ENCODE data around the gene FSCB.
A peak's percentile ranks its signal among the peaks of the same experiment; 100 is the strongest.
"Not testable (repeated sequence)": the region's sequence is repeated elsewhere in the genome, so short reads cannot be mapped to it uniquely, and the experiment has no call there.

FSCB gene

DNA sequence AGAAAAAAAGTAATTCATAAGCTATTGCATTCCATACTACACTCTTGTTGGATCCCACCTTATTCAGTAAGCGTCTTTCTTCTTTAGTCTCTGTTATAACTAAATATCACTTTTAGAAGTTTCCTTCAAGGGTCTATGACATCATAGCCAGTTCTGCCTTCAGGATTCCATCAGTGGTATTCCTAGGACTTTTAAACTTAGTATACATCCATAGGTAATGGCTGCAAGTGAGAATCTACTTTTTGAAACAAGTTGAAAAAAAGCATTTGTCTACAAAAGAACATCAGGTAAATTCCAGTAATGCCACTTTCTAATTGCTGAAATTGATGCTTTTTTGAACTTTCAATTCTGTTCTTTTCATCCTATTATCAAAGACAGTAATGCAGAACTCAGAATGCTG, at the start of gene FSCB:
Gene FSCB, minus strand, starts transcription at position 101 of the 400 bp plus-strand sequence. CDS start 296 bp downstream, outside the sequence.
- DNase-seq, result no peak

DNA sequence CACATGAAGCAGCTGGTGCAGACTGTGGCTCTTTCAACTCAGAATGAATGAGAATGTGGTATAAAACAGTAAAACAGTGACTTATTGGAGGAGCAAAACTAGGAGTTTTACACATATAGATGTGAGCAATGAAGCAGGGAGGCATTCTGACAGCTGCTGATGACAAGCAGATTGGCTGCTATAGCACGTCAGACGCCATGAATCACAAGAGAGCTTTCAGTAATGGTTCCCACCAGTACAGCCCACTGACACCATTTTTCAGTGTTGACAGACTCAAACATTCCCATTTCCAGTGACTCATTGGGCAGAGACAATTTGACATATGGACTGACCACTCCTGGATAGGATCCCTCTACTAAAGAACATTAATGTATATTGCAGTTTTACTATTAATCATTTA, 24.6 kb upstream of the FSCB start:
- no peak for DNase-seq

- no peak for DNase-seq
These were observed 23.4 kb upstream of the FSCB start for GRCh38 chr14:44530475-44530874.

DNA sequence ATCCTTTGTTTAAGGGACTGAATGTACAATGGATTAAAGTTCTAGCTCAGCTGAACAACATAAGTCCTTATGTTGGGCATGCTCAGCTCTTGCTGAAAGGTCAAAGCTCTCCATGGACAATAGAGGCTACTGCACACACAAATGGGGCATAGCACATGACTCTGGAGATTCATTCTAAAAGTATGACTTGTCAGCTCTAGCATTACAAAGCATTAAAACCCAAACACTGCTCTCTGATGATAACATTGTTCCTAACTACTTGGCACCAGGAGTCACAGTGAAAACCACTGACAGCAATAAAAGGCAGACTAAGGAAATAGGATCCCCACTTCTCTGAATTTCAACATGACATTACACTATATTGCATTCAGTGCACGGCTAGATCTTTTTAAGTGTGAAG, 21.9 kb upstream of the FSCB start:
- DNase-seq, result no peak

DNA sequence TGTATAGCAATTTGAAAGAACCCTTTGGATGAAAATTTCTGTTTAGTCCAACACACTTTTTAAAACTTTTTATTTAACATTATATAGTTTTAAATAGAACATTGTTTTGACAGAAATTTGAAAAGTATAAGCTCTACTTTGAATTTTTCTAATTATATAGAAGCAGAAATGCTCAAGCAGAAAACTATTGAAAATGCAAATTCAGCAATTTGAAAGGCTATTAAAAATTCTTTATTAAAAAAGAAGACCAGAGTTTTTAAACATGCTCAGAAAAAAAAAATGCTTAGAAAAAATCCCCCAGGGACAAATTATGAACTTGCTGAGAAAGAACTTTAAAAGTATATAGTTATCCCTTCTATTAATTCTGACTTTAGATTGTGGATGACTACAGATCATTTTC, 21.1 kb upstream of the FSCB start:
- DNase-seq, result no peak

DNA sequence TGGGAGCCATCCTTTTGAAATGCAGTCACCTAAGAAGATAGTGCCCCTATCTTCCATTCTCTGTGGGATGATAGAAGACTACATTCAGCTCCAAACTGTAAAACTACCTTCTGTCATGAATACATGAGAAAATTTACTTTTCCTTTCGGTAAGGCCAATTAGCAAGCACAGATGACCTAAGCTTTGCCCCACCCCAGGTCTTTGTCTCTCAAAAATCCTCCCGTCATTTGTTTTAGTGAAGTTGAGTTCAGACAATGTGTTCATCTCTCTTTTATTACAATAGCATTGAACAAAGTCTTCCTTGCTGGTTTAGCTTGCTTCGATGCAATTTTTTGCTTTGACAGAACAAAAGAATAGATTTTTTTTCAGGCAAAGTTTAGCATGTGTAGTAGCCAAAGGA, 18.2 kb upstream of the FSCB start:
- no peak for DNase-seq

DNA sequence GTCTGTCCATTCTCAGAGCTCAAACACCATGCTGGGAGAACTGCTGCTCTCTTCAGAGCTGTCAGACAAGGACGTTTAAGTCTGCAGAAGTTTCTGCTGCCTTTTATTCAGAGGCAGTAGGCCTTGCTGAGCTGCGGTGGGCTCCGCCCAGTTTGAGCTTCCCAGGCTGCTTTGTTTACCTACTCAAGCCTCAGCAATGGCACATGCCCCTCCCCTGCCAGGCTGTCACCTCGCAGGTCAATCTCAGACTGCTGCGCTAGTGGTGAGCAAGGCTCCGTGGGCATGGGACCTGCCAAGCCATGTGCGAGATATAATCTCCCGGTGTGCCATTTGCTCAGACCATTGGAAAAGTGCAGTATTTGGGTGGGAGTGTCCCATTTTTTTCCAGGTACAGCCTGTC, 8.6 kb upstream of the FSCB start:
- DNase-seq, result not testable (repeated sequence)

DNA sequence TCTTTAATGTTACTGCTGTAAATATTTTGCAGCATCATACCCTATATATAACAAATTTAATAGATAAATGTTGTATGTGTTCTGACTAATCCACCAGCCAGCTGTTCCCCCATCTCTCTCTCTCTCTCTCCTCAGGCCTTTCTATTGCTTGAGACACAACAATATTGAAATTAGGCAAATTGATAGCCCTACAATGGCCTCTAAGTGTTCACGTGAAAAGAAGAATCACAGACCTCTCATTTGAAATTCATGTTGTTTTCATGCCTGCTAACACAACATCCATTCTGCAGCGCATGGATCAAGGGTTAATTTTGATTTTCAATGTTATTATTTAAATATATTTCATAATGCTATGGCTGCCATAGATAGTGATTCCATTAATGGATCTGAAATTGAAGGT, 1.8 kb upstream of the FSCB start:
- DNase-seq, result no peak

- peak in 1 of 2 experiments; percentile 4 for DNase-seq
These were observed 1.5 kb downstream of the FSCB start for GRCh38 chr14:44505588-44505987.

- no peak for DNase-seq
These were observed 9.9 kb downstream of the FSCB start for GRCh38 chr14:44497148-44497547.

DNA sequence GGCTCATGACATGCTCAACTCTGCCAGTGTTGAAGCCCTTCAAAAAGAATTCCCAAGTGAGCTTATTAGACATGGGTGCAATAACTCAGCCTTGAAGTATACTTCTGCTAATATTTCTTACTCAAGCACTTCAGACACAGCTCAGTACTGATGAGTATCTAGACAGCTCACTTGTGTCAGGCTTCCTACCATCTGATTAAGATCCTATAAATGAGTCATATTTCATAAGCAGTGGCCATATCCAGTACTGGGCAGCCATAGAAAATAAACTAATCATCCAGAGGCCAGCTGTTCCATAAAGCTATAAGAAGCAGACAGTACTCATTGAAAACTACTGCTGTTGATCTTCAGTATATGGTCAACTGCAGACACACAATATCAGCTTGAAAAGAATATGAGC, 12.9 kb downstream of the FSCB start:
- DNase-seq, result no peak

GRCh38 chr14:44490966-44491365, 16.1 kb downstream of the FSCB start:
- peak in 1 of 2 experiments; percentile 5 for DNase-seq

- no peak for DNase-seq
These were observed 29.1 kb downstream of the FSCB start for GRCh38 chr14:44477953-44478352.

GRCh38 chr14:44468771-44469170, 38.3 kb downstream of the FSCB start:
- no peak for DNase-seq

GRCh38 chr14:44463356-44464004, 43.6 kb downstream of the FSCB start:
- DNase-seq, result peak in 1 of 2 experiments; percentile 24

DNA sequence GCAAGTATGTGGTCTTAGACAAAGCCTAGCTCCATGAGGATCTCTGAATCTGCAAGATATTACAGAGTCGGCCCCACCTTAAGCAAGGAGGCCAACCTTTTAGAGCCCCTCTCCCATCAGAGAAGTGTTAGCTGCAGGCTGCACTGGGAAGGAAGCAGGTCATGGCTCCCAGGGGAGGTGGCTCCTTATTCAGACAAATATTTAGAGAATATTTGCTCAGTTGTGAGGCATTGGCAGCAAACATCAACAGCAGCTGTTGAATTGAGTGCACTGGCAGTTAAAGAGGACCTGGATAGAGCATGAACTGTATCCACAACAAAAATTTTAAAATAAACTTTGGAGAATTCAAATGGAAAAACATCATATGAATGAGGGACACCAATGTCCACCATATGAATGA, 44.7 kb downstream of the FSCB start:
- DNase-seq, result peak in 1 of 2 experiments; percentile 49

DNA sequence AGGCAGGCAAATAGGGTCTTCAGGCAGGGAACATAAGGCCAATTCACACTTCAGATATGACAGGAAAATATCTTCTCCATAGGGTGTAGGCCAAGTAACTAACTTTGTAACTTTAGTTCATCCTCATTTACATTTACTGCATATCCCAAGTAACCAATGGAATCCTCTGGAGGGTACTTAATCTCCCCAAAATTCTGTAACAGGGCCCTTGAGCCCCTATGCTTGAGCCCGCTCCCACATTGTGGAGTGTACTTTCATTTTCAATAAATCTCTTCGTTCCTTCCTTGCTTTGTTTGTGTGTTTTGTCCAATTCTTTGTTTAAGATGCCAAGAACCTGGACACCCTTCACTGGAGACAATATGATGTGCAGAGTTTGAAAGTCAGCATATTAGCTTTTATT, 45.3 kb downstream of the FSCB start:
- DNase-seq, result no peak

Measured in NCI-H446 (cell line).